T-helper 2 cell treated with Interferon-gamma antibody and Interleukin-4, amounts not matched to agents 100 ng/mL and 5 ng/mL, for 36 hours (primary cell): ENCODE measurements around the gene ZNF521. TPM values are rescaled to one million over a fixed set of nuclear protein-coding genes. Genes with fewer than 3 reads are reported as not detected.

Experiments
- intact Hi-C: fragments of 100-400 bp; cut with micrococcal nuclease; formaldehyde crosslinking; loops from one replicate; pipeline ENCODE4 v1.15.1; 2023
- total RNA-seq: library from RNA; stranded (reverse); gene quantifications from 2 replicates; pipeline ENCODE4 v1.2.3, GENCODE V29; 2022

The ZNF521 gene
- total RNA-seq, 1 donor from 2014 or later, result not detected

GRCh38 chr18:25229920-25230319 lies 122.0 kb downstream of the ZNF521 start:
- intact Hi-C loops, result no loop called here

GRCh38 chr18:25229081-25229480 lies 122.9 kb downstream of the ZNF521 start:
- intact Hi-C loops, result no loop called here

- intact Hi-C loops, result no loop called here
Observed at GRCh38 chr18:25228410-25228809, 123.6 kb downstream of the ZNF521 start.

- intact Hi-C loops, result no loop called here
Observed at GRCh38 chr18:25225151-25225550, 126.8 kb downstream of the ZNF521 start.

- intact Hi-C loops, result no loop called here
Observed at GRCh38 chr18:25223899-25224886, 127.8 kb downstream of the ZNF521 start.

GRCh38 chr18:25223211-25223610 lies 128.8 kb downstream of the ZNF521 start:
- intact Hi-C loops, result no loop called here

GRCh38 chr18:25222648-25223047 lies 129.3 kb downstream of the ZNF521 start:
- intact Hi-C loops, result no loop called here

- intact Hi-C loops, result no loop called here
Observed at GRCh38 chr18:25210622-25211021, 141.3 kb downstream of the ZNF521 start.

- intact Hi-C loops, result no loop called here
Observed at GRCh38 chr18:25192065-25192464, 159.9 kb downstream of the ZNF521 start.

GRCh38 chr18:25190472-25190871 lies 161.5 kb downstream of the ZNF521 start:
- intact Hi-C loops, result no loop called here

- intact Hi-C loops, result no loop called here
Observed at GRCh38 chr18:25189391-25190185, 162.4 kb downstream of the ZNF521 start.

- intact Hi-C loops, result no loop called here
Observed at GRCh38 chr18:25187521-25188192, 164.3 kb downstream of the ZNF521 start.

- intact Hi-C loops, result no loop called here
Observed at GRCh38 chr18:25186871-25187270, 165.1 kb downstream of the ZNF521 start.

GRCh38 chr18:25181993-25182392 lies 170.0 kb downstream of the ZNF521 start:
- intact Hi-C loops, result no loop called here

GRCh38 chr18:25181581-25181980 lies 170.4 kb downstream of the ZNF521 start:
- intact Hi-C loops, result no loop called here

GRCh38 chr18:25180973-25181548 lies 170.9 kb downstream of the ZNF521 start:
- intact Hi-C loops, result no loop called here

GRCh38 chr18:25177631-25178030 lies 174.3 kb downstream of the ZNF521 start:
- intact Hi-C loops, result no loop called here

- intact Hi-C loops, result no loop called here
Observed at GRCh38 chr18:25176518-25177042, 175.4 kb downstream of the ZNF521 start.

- intact Hi-C loops, result no loop called here
Observed at GRCh38 chr18:25175558-25176517, 176.1 kb downstream of the ZNF521 start.

GRCh38 chr18:25174324-25174723 lies 177.6 kb downstream of the ZNF521 start:
- intact Hi-C loops, result no loop called here
